HG03469 (cell line): ENCODE results near the gene NAP1L2.
"Not testable (repeated sequence)": the region's sequence is repeated elsewhere in the genome, so short reads cannot be mapped to it uniquely, and the experiment has no call there.

Experiments used
- ATAC-seq: cut with Tn5 transposase; IDR thresholded peaks from one replicate; pipeline ENCODE4 v1.9.1; 2021; ENCODE audit warnings: mild to moderate bottlenecking, moderate library complexity, moderate number of reproducible peaks; ENCODE audit not compliant: unreplicated experiment

The NAP1L2 gene, protein sequence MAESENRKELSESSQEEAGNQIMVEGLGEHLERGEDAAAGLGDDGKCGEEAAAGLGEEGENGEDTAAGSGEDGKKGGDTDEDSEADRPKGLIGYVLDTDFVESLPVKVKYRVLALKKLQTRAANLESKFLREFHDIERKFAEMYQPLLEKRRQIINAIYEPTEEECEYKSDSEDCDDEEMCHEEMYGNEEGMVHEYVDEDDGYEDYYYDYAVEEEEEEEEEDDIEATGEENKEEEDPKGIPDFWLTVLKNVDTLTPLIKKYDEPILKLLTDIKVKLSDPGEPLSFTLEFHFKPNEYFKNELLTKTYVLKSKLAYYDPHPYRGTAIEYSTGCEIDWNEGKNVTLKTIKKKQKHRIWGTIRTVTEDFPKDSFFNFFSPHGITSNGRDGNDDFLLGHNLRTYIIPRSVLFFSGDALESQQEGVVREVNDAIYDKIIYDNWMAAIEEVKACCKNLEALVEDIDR

DNA sequence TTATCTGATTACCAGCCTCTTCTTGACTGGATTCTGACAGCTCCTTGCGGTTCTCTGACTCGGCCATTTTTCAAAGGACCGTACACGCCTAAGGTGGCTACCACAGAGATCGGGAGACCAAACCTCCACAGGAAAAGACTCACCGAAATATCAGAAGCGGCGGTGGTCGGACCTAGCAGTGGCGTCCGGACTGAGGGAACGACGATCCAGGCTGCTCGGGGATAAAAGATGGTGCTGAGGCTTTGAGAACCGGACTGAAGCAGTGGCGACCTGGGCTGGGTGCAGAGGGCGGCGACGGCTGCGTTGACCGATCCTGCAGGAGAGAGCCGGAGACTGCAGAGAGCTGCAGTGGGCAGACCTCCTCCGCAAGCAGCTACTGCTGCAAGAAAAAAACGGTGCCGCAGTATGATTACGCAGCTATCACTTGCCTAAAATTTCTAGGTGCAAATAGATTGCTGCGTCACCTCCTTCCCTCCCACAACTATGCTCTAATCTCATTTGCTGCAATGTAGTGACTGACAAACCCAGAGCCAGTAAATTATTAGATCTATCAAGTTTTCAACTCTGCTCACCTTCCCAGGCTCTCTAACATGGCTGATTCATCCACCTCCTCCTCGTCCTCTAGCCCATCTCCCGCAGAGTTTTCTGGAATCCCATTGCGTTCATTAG, at the start of gene NAP1L2:
Gene NAP1L2 (minus strand): TSS at position 426 of the 669 bp plus-strand sequence. CDS start 359 bp downstream, at position 67.
- ATAC-seq, result peak; percentile 97

DNA sequence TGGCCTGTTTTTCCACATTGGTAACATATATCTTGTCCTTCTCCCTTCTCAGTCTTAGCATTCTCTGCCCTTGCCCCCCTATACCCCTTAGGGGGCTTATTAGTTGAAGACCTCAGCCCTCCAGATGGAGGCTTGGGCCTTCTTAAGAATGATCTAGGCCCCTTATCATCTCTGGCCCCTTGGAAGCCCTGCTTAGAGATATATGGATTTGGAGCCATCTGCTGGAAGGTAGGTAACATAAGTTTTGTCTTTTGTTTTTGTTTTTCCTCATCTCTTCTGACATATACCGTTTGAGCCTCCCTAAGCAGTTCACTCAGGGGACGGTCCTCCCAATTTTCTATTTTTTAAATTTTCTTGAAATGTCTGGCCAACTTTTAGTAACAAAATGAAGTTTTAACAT, 48.3 kb upstream of the NAP1L2 start:
- no peak for ATAC-seq

DNA sequence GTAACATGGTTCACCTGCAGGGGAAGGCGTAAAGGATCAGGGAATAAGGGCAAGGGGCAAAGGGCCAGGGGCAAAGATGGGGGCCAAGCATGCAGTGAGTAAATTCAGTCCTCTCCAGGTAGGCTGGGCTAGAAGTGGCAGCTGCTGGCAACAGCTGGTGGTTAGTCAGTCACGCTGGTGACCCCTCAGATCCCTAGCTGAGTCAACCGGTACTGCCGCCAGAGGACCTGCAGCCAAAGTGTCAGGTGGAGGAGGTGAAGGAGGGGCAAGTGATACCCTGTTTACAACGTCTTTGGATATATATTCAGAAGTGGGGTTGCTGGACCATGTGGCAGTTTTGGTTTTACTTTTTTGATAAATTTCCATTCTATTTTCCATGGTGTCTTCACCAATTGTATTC, 24.6 kb upstream of the NAP1L2 start:
- ATAC-seq, result no peak

DNA sequence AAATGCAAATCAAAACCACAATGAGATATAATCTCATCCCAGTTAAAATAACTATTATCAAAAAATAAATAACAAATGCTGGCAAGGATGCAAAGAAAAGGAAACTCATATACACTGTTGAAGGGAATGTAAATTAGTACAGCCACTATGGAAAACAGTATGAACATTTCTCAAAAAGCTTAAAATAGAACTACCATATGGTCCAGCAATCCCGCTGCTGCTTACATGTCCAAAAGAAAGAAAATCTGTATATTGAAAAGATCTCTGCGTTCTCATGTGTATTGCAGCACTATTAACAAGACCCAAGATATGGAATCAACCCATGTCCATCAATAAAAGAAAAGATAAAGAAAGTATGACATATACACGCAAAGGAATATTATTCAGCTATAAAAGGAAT, 3.0 kb upstream of the NAP1L2 start:
- no peak for ATAC-seq

DNA sequence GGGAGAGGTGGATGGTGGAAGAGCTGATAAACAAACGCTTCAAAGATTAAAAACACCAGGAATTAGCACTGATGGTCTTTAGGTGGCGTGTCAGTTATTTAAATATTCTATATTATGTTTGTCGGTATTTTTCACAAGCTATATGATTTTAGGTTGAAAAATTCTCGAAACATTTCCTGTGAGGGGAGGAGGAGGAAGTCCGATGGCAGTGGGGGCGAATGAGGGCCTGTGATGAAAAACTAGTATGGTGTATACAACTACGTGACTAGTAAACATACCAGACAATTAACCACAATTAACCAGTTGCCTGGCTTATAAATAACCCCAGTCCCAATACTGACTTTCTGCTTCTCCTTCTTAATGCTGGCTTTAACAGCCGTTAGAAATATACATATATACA, 595 bp upstream of the NAP1L2 start:
- no peak for ATAC-seq

DNA sequence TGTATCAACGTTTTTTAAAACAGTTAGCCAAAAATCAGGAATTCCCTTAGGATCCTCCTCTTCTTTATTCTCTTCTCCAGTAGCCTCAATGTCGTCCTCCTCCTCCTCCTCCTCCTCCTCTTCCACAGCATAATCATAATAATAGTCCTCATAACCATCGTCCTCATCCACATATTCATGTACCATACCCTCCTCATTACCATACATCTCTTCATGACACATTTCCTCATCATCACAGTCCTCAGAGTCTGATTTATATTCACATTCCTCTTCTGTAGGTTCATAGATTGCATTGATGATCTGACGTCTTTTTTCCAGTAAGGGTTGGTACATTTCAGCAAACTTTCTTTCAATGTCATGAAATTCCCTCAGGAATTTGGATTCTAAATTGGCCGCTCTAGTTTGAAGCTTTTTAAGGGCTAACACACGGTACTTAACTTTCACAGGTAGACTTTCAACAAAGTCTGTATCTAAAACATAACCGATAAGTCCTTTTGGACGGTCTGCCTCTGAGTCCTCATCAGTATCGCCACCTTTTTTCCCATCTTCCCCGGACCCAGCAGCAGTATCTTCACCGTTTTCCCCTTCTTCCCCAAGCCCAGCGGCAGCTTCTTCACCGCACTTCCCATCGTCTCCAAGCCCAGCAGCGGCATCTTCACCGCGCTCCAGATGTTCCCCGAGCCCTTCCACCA, 771 bp downstream of the NAP1L2 start:
- no peak for ATAC-seq

DNA sequence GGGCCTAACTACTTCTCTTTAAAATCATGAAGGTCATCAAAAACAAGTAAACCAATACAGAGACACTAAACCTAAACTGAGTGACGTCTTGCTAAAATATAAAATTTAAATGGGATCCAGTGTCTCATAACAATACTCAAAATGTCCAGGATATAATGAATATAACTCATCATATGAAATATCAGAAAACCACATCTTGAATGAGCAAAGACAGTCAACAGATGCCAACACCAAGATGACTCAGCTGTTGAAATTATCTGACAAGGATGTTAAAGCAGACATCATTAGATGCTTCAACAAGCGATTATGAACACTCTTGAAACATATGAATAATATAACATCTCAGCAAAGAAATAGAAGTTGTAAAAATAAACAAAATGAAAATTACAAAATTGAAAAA, 8.3 kb downstream of the NAP1L2 start:
- ATAC-seq, result no peak

DNA sequence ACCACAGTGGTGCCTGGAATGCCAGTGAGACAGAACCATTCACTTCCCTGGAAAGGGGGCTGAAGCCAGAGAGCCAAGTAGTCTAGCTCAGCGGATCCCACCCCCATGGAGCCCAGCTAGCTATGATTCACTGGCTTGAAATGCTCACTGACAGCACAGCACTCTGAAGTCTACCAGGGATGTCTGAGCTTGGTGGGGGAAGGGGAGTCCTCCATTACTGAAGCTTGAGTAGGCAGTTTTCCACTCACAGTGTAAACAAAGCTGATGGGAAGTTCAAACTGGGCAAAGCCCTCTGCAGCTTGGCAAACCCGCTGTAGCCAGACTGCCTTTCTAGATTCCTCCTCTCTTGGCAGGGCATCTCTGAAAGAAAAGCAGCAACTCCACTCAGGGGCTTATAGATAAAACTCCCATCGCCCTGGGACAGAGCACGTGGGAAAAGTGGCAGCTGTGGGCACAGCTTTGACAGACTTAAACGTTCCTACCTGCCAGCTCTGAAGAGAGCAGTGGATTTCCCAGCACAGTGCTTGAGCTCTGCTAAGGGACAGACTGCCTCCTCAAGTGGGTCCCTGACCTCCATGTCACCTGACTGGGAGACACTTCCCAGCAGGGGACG, 32.0 kb downstream of the NAP1L2 start:
- no peak for ATAC-seq

DNA sequence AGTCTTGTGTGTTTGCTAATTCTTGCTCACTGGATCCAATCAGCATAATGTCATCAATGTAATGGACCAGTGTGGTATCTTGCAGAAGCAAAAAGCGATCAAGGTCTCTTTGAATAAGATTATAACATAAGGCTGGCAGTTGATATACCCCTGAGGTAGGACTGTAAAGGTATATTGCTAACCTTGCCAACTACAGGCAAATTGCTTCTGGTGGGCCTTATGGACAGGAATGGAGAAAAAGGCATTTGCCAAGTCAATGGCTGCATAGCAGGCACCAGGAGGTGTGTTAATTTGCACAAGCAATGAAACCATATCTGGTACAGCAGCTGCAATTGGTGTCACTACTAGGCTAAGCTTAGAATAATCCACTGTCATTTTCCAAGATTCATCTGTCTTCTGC, 45.7 kb downstream of the NAP1L2 start:
- ATAC-seq, result not testable (repeated sequence)
